Natural killer cell treated with Interleukin-12 subunit alpha and Interleukin-12 subunit beta and Interleukin-15 and Interleukin-18, amount 100 ng/mL, for 72 hours (primary cell): ENCODE data around the gene APIP. TPM values are rescaled to one million over a fixed set of nuclear protein-coding genes. Genes with fewer than 3 reads are reported as not detected.

Source experiments
- ATAC-seq, 2 donors: fragments of 150-1000 bp; cut with Tn5 transposase in 1 of 2; sonication (Bioruptor Pico), chemical (Tn5 transposase) in 1 of 2; 2 replicates each; pipeline ENCODE4 v1.10.0; 2021
- DNase-seq: peaks from one replicate; pipeline ENCODE4 v3.0.0; 2022; ENCODE audit warnings: low spot score
- H3K27ac Mint-ChIP-seq, 2 donors: 1 replicate in 1 of 2; 2 replicates in 1 of 2; pipeline ENCODE4 v1.8.0; 2022; ENCODE audit warnings: mixed read lengths in 2 of 2, mild to moderate bottlenecking in 1 of 2, moderate library complexity in 1 of 2
- H3K27me3 Mint-ChIP-seq, 2 donors: 1 replicate in 1 of 2; 2 replicates in 1 of 2; pipeline ENCODE4 v1.8.0; 2022; ENCODE audit warnings: mixed read lengths in 2 of 2
- H3K36me3 Mint-ChIP-seq: one replicate; pipeline ENCODE4 v1.8.0; 2022; ENCODE audit warnings: mixed read lengths
- H3K4me1 Mint-ChIP-seq, 2 donors: 1 replicate in 1 of 2; 2 replicates in 1 of 2; pipeline ENCODE4 v1.8.0; 2022; ENCODE audit warnings: low read depth in 2 of 2, mixed read lengths in 2 of 2, mild to moderate bottlenecking in 1 of 2
- H3K4me3 Mint-ChIP-seq: one replicate; pipeline ENCODE4 v1.8.0; 2022; ENCODE audit warnings: mixed read lengths
- H3K9me3 Mint-ChIP-seq: 2 replicates; pipeline ENCODE4 v1.8.0; 2022; ENCODE audit warnings: mixed read lengths
- total RNA-seq, 2 donors: library from RNA; stranded (reverse); gene quantifications; one replicate each; pipeline ENCODE4 v1.2.3, GENCODE V29; 2022

APIP gene
- total RNA-seq, 2 donors from 2014 or later = 26.0 to 28.4 TPM

DNA sequence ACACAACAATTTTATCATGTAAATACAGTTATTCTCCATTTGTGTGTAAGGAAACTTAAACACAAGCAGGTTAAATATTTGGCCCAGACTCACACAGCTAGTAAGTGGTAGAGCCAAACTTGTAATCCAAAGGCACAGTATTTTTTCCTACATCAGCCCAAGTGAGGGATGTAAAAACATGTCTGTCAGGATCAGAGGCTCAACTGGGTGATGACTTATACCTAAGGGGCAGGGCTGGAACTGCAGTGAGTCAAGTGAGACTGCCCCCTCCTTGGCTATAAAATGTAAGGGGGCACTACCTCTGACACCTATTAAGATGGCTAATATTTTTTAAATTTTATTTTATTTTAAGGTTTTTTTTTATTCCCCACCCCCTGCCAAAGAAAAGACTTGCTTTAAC lies 82.6 kb downstream of the APIP start:
- Mint-ChIP-seq H3K4me1 (no peaks in the 10 kb centered on the region), H3K9me3 (no peaks in the 10 kb centered on the region), H3K27ac (no peak overlapping the region), H3K27me3 (peaks cover 22 to 23% of the 10 kb centered on the region in 2 donors), H3K36me3 (no peaks in the 10 kb centered on the region), H3K4me3 (no peak overlapping the region)
- ATAC-seq (no peak), DNase-seq (no peak)

Other genes starting within 250 kb of the APIP start
- gene PDHX, start 239 bp upstream of the APIP start, total RNA-seq = 10 to 100 TPM; 27.6 to 37.3 TPM
- 100 to 1,000 TPM; 698 to 736 TPM for gene CD44, start 222.8 kb upstream of the APIP start, total RNA-seq